CD4-positive, alpha-beta T cell treated with Interferon gamma for 1 hour (primary cell): Measurements from ENCODE around the gene HCFC1.

Source experiments
- DNase-seq: peaks from one replicate; pipeline ENCODE4 v3.0.0-alpha.2; 2020

Gene HCFC1

GRCh38 chrX:153937056-153937455 lies 34.6 kb downstream of the HCFC1 start:
- no peak for DNase-seq

- DNase-seq = no peak
These were observed 36.2 kb downstream of the HCFC1 start for GRCh38 chrX:153935326-153935851.

- peak; percentile 68 for DNase-seq
These were observed 36.8 kb downstream of the HCFC1 start, which contains the start of gene NAA10 for GRCh38 chrX:153934762-153935325. TSS of gene NAA10 (minus strand) at chrX:153935037. CDS start at chrX:153934904, 133 bp downstream.

GRCh38 chrX:153934148-153934761 lies 37.4 kb downstream of the HCFC1 start:
- no peak for DNase-seq

- no peak for DNase-seq
These were observed 37.9 kb downstream of the HCFC1 start for GRCh38 chrX:153933748-153934147.

GRCh38 chrX:153932220-153932915 lies 39.2 kb downstream of the HCFC1 start:
- DNase-seq = no peak

- no peak for DNase-seq
These were observed 39.9 kb downstream of the HCFC1 start for GRCh38 chrX:153931748-153932147.

GRCh38 chrX:153931151-153931550 lies 40.5 kb downstream of the HCFC1 start:
- DNase-seq = no peak

- no peak for DNase-seq
These were observed 41.4 kb downstream of the HCFC1 start for GRCh38 chrX:153930011-153930910.

GRCh38 chrX:153929576-153929975 lies 42.0 kb downstream of the HCFC1 start:
- DNase-seq = no peak

GRCh38 chrX:153928846-153929245 lies 42.8 kb downstream of the HCFC1 start:
- DNase-seq = no peak

- peak; percentile 98 for DNase-seq
These were observed 43.5 kb downstream of the HCFC1 start for GRCh38 chrX:153927922-153928760.

- DNase-seq = no peak
These were observed 44.0 kb downstream of the HCFC1 start for GRCh38 chrX:153927672-153927921.

- DNase-seq = peak; percentile 90
These were observed 44.6 kb downstream of the HCFC1 start for GRCh38 chrX:153926858-153927671.

GRCh38 chrX:153926552-153926857 lies 45.1 kb downstream of the HCFC1 start:
- no peak for DNase-seq

GRCh38 chrX:153925739-153926551 lies 45.7 kb downstream of the HCFC1 start, which contains the start of gene ARHGAP4:
TSS of gene ARHGAP4 (minus strand) at chrX:153926264. CDS start at chrX:153926202, 62 bp downstream.
- peak; percentile 44 for DNase-seq

- DNase-seq = no peak
These were observed 46.3 kb downstream of the HCFC1 start for GRCh38 chrX:153925387-153925738.

- peak; percentile 61 for DNase-seq
These were observed 47.3 kb downstream of the HCFC1 start for GRCh38 chrX:153924149-153924861.

GRCh38 chrX:153922932-153923857 lies 48.4 kb downstream of the HCFC1 start:
- DNase-seq = no peak
